HepG2 (cell line): ENCODE measurements around the gene ATP1A1. TPM values are rescaled to one million over a fixed set of nuclear protein-coding genes. Genes with fewer than 3 reads are reported as not detected.
A peak's percentile ranks its signal among the peaks of the same experiment; 100 is the strongest.

Experiments used
- CEBPZ ChIP-seq: IDR thresholded peaks from 2 replicates; pipeline ENCODE4 v1.6.1; 2012; ENCODE audit warnings: low read length, improper control_type of control experiment
- CREBL2 ChIP-seq: sonication (generic); formaldehyde crosslinking; IDR thresholded peaks from 2 replicates; pipeline ENCODE4 v1.8.1; 2023; ENCODE audit warnings: missing genetic modification reagents, mild to moderate bottlenecking, borderline replicate concordance
- FOXP4 ChIP-seq: sonication (generic); formaldehyde crosslinking; IDR thresholded peaks from 2 replicates; pipeline ENCODE4 v1.4.0; 2020; ENCODE audit warnings: missing genetic modification reagents
- FUBP1 ChIP-seq: sonication (generic); formaldehyde crosslinking; IDR thresholded peaks from 2 replicates; pipeline ENCODE4 v1.5.1; 2020; ENCODE audit warnings: missing genetic modification reagents, mild to moderate bottlenecking, borderline replicate concordance
- GATAD2A ChIP-seq: IDR thresholded peaks from 2 replicates; pipeline ENCODE4 v1.6.1; 2016
- HOMEZ ChIP-seq: IDR thresholded peaks from 2 replicates; pipeline ENCODE4 v1.6.1; 2016; ENCODE audit warnings: low read depth
- JUNB ChIP-seq: sonication (generic); formaldehyde crosslinking; IDR thresholded peaks from 2 replicates; pipeline ENCODE4 v1.8.0; 2022; ENCODE audit warnings: missing genetic modification reagents, mild to moderate bottlenecking, borderline replicate concordance
- KLF16 ChIP-seq, 2 experiments: sonication (generic) in 1 of 2; formaldehyde crosslinking in 1 of 2; IDR thresholded peaks; 2 replicates each; pipeline versions ENCODE4 v1.6.1 to v1.8.0; 2016 to 2023; ENCODE audit warnings: missing genetic modification reagents in 2 of 2, missing compliant biosample characterization in 1 of 2
- SMC3 ChIP-seq: IDR thresholded peaks from 2 replicates; pipeline ENCODE4 v1.6.1; 2011; ENCODE audit warnings: low read length, improper control_type of control experiment
- ZBTB34 ChIP-seq: sonication (generic); formaldehyde crosslinking; IDR thresholded peaks from 2 replicates; pipeline ENCODE4 v1.8.0; 2022; ENCODE audit warnings: mild to moderate bottlenecking, missing genetic modification reagents
- ZNF17 ChIP-seq: sonication (generic); formaldehyde crosslinking; IDR thresholded peaks from 2 replicates; pipeline ENCODE4 v1.5.0; 2020; ENCODE audit warnings: mild to moderate bottlenecking, missing genetic modification reagents
- ZNF253 ChIP-seq: sonication (generic); formaldehyde crosslinking; IDR thresholded peaks from 2 replicates; pipeline ENCODE4 v1.8.0; 2022; ENCODE audit warnings: mild to moderate bottlenecking, missing genetic modification reagents, borderline replicate concordance
- ZNF33A ChIP-seq: sonication (generic); formaldehyde crosslinking; IDR thresholded peaks from 2 replicates; pipeline ENCODE4 v1.5.1; 2020; ENCODE audit warnings: missing genetic modification reagents, mild to moderate bottlenecking, moderate library complexity, borderline replicate concordance
- ZNF558 ChIP-seq: sonication (generic); formaldehyde crosslinking; IDR thresholded peaks from 2 replicates; pipeline ENCODE4 v1.9.0; 2022; ENCODE audit warnings: mild to moderate bottlenecking, missing genetic modification reagents, borderline replicate concordance
- ZNF615 ChIP-seq: sonication (generic); formaldehyde crosslinking; IDR thresholded peaks from 2 replicates; pipeline ENCODE4 v1.5.0; 2020; ENCODE audit warnings: mild to moderate bottlenecking, missing genetic modification reagents, borderline replicate concordance
- polyA plus RNA-seq, 8 experiments: library from polyadenylated mRNA; depleted of rRNA in 3 of 8; stranded (reverse) in 7 of 8; unstranded in 1 of 8; fragments of >200 nt; fragmentation: Illumina TruSeq in 4 of 8; extraction: Trizol in 4 of 8; gene quantifications; 2 replicates each; pipeline versions ENCODE4 v1.2.1 to v1.2.3, GENCODE V29; 2011 to 2016; ENCODE audit warnings: low read depth in 4 of 8, missing spikeins in 1 of 8, mixed read lengths in 1 of 8; ENCODE audit not compliant: insufficient read depth in 1 of 8
- total RNA-seq, 5 experiments: library from RNA; depleted of rRNA; stranded (reverse); fragments of >200 nt; fragmentation: Illumina TruSeq; extraction: Trizol; gene quantifications; 2 replicates each; pipeline ENCODE4 v1.2.3, GENCODE V29; 2016; ENCODE audit warnings: low read depth in 1 of 5

ATP1A1 gene
- total and polyA plus RNA-seq, 2 of the 13 experiments (the other 11 are each of a cell fraction or from before 2014, with no cell fraction given), result 280 to 705 TPM

- TF ChIP-seq FOXP4 (CRISPR knock-in tag) (peak; percentile 79), FUBP1 (CRISPR knock-in tag) (0 out of 2 replicates have a peak, but pooled peaks have one; percentile 43), CEBPZ (no peak), GATAD2A (peak; percentile 84), HOMEZ (CRISPR knock-in tag) (peak; percentile 52; the same call in 1 of the 2 replicates), ZNF615 (CRISPR knock-in tag) (no peak), ZBTB34 (CRISPR knock-in tag) (peak; percentile 43; the same call in 1 of the 2 replicates), ZNF253 (CRISPR knock-in tag) (no peak), JUNB (CRISPR knock-in tag) (no peak), ZNF558 (no peak), KLF16 (CRISPR knock-in tag; IDR thresholded peaks at IDR 0.05) (peak in 1 of 2 experiments; percentile 57; a peak in 2 of 4 replicates), CREBL2 (CRISPR knock-in tag) (no peak), ZNF33A (no peak), SMC3 (peak; percentile 2; the same call in 1 of the 2 replicates), ZNF17 (CRISPR knock-in tag) (no peak)
Observed at GRCh38 chr1:116411784-116412479, 38.9 kb downstream of the ATP1A1 start (continued).
